T-cell (primary cell): Measurements from ENCODE around the gene EFTUD2. TPM values are rescaled to one million over a fixed set of nuclear protein-coding genes. Genes with fewer than 3 reads are reported as not detected.

Experiments
- ATAC-seq, 4 experiments: fragments of 200-7000 bp in 3 of 4; fragments of 150-1000 bp in 1 of 4; cut with Tn5 transposase; replicated peaks in 1 of 4; 1 replicate in 3 of 4; 2 replicates in 1 of 4; pipeline ENCODE4 v1.10.0; 2021; ENCODE audit warnings: moderate library complexity in 3 of 4, mild to moderate bottlenecking in 2 of 4, moderate number of reproducible peaks in 1 of 4
- CTCF ChIA-PET, 2 donors: fragments of 300-600 bp; sonication (Branson Sonifier 250); formaldehyde crosslinking; loops; one replicate each; lab custom pipeline; 2022; ENCODE audit warnings: antibody characterized with exemption in 2 of 2; lab: Charles Lee
- POLR2A ChIA-PET, 2 donors: fragments of 300-600 bp; sonication (Branson Sonifier 250); formaldehyde crosslinking; loops; one replicate each; lab custom pipeline; 2022; ENCODE audit warnings: antibody characterized with exemption in 2 of 2; lab: Charles Lee
- DNase-seq, 35 experiments: peaks; one replicate each; pipeline versions ENCODE4 v3.0.0 to v3.0.0-alpha.2; 2013 to 2023
- H3K27ac ChIP-seq: one replicate; pipeline ENCODE4 v1.5.1; 2013; ENCODE audit warnings: low read length
- H3K27me3 ChIP-seq, 2 experiments: replicated peaks in 1 of 2; 1 replicate in 1 of 2; 2 replicates in 1 of 2; pipeline versions ENCODE4 v1.6.1 to v1.7.0; 2013; ENCODE audit warnings: low read length in 1 of 2, mixed read lengths in 1 of 2; ENCODE audit not compliant: control insufficient read depth in 2 of 2, insufficient read depth in 2 of 2; ENCODE audit errors: extremely low read depth in 1 of 2
- H3K36me3 ChIP-seq, 2 donors: 1 replicate in 1 of 2; 2 replicates in 1 of 2; pipeline versions ENCODE4 v1.6.1 to v1.7.0; 2013; ENCODE audit warnings: low read length in 1 of 2; ENCODE audit not compliant: control insufficient read depth in 2 of 2, insufficient read depth in 1 of 2; ENCODE audit errors: extremely low read depth in 1 of 2
- H3K4me1 ChIP-seq, 2 experiments: 1 replicate in 1 of 2; 2 replicates in 1 of 2; pipeline versions ENCODE4 v1.6.1 to v1.7.0; 2013; ENCODE audit warnings: low read length in 2 of 2, mixed read lengths in 1 of 2; ENCODE audit not compliant: insufficient read depth in 2 of 2, control insufficient read depth in 1 of 2; ENCODE audit errors: extremely low read depth in 1 of 2
- H3K4me3 ChIP-seq, 2 donors: 1 replicate in 1 of 2; 2 replicates in 1 of 2; pipeline versions ENCODE4 v1.5.1 to v1.7.0; 2013; ENCODE audit warnings: mild to moderate bottlenecking in 2 of 2, low read length in 1 of 2, moderate library complexity in 1 of 2; ENCODE audit not compliant: control insufficient read depth in 1 of 2; ENCODE audit errors: extremely low read depth in 1 of 2
- H3K9me3 ChIP-seq: 2 replicates; pipeline ENCODE4 v1.7.0; 2013
- H3K27ac Mint-ChIP-seq, 2 donors: one replicate each; pipeline ENCODE4 v1.8.0; 2020 to 2021; ENCODE audit warnings: mild to moderate bottlenecking in 2 of 2, mixed read lengths in 2 of 2
- H3K27me3 Mint-ChIP-seq, 2 donors: one replicate each; pipeline ENCODE4 v1.8.0; 2021 to 2022; ENCODE audit warnings: mixed read lengths in 2 of 2
- H3K36me3 Mint-ChIP-seq: one replicate; pipeline ENCODE4 v1.8.0; 2021; ENCODE audit warnings: mixed read lengths
- H3K4me1 Mint-ChIP-seq, 3 donors: one replicate each; pipeline ENCODE4 v1.8.0; 2020 to 2022; ENCODE audit warnings: mixed read lengths in 3 of 3, mild to moderate bottlenecking in 1 of 3
- H3K4me3 Mint-ChIP-seq, 3 donors: one replicate each; pipeline ENCODE4 v1.8.0; 2020 to 2022; ENCODE audit warnings: mild to moderate bottlenecking in 3 of 3, mixed read lengths in 3 of 3, moderate library complexity in 3 of 3
- H3K9me3 Mint-ChIP-seq, 3 donors: one replicate each; pipeline ENCODE4 v1.8.0; 2020 to 2022; ENCODE audit warnings: mixed read lengths in 3 of 3
- WGBS: methylation state at CpG from one replicate; pipeline ENCODE4 v1.1.5; 2013; ENCODE audit warnings: missing lambda C conversion rate; ENCODE audit not compliant: insufficient coverage; 5-methylcytosine and 5-hydroxymethylcytosine counted together
- total RNA-seq, 35 experiments: library from RNA in 6 of 35; stranded (reverse) in 6 of 35; fragments of 120-200 nt in 1 of 35; gene quantifications; one replicate each; pipeline versions ENCODE4 v1.2.1 to v1.2.4 and lab custom pipeline; 2013 to 2026

Gene EFTUD2
- total RNA-seq, 5 donors from 2014 or later (not counting 1 experiment from before 2014, with no cell fraction given): 83.1 to 127 (median 96.0) TPM

DNA sequence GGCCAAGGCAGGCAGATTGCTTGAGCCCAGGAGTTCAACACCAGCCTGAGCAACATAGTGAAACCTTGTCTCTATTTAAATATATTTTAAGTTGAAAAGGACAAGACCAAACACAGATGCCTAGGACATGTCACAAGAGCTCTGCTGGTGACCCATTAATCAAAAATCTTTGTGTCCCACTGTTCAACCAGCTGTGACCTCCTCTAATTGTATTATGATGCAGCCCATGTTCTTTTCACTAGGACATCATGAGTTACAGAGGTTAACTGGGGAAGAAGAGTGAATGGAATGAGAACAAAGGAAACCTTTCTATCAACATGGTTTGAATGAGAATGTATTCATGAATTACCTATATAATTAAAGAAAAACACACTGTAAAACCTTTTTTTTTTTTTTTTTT lies 7.0 kb downstream of the EFTUD2 start:
- DNase-seq (no peak), ATAC-seq (no peak)
- POLR2A ChIA-PET: no interaction called here
- Mint-ChIP-seq H3K4me3 (no peak overlapping the region), H3K27ac (no peak overlapping the region), H3K9me3 (no peaks in the 10 kb centered on the region), H3K36me3 (peaks cover 20% of the 10 kb centered on the region), H3K4me1 (peaks cover 26 to 29% (median 28%) of the 10 kb centered on the region in 3 donors), H3K27me3 (no peaks in the 10 kb centered on the region)
- Histone ChIP-seq H3K9me3 (no peaks in the 10 kb centered on the region), H3K27ac (no peak overlapping the region), H3K4me3 (no peak overlapping the region), H3K27me3 (no peaks in the 10 kb centered on the region), H3K4me1 (peaks cover 16 to 20% of the 10 kb centered on the region in 2 experiments), H3K36me3 (peaks cover 0 to 38% of the 10 kb centered on the region in 2 donors)
- CTCF ChIA-PET: interaction anchor here in 1 of 2 donors (0.6 kb wide), 1 partner anchor 308 kb away, joined by 5 read pairs; no protein-coding TSS in a partner anchor

DNA sequence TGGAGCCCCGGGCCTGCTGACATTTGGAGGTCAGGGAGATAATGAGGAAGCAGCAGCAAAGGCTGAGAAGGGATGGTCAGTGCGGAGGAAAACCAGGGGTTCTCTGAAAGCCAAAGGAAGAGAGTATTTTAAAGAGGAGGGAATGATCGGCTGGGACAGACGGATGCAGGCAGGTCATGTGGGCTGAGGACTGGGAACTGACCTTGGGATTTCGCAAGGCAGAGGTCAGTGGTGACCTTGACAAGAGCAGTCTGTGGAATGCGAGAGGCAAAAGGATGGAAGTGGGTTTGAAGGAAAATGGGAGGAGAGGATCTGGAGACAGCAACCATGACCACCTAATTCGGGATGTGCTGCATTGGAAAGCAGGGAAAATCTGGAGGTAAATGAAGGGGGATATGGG lies 10.2 kb downstream of the EFTUD2 start:
- no peak overlapping the region for H3K4me3 ChIP-seq
- H3K27ac ChIP-seq: peak overlapping the region; percentile 25
- peaks cover 16 to 27% of the 10 kb centered on the region in 2 experiments for H3K4me1 ChIP-seq
- ChIA-PET CTCF (no interaction called here), POLR2A (no interaction called here)
- no peaks in the 10 kb centered on the region for H3K9me3 ChIP-seq
- ATAC-seq (no peak), DNase-seq (no peak)
- Mint-ChIP-seq H3K9me3 (no peaks in the 10 kb centered on the region), H3K27ac (no peak overlapping the region), H3K36me3 (peaks cover 13% of the 10 kb centered on the region), H3K4me1 (peaks cover 7 to 20% (median 19%) of the 10 kb centered on the region in 3 donors), H3K4me3 (no peak overlapping the region), H3K27me3 (no peaks in the 10 kb centered on the region)
- 91% methylated on average over 7 of the region's 7 CpGs for WGBS
- no peaks in the 10 kb centered on the region for H3K27me3 ChIP-seq
- H3K36me3 ChIP-seq: peaks cover 0 to 59% of the 10 kb centered on the region in 2 donors

DNA sequence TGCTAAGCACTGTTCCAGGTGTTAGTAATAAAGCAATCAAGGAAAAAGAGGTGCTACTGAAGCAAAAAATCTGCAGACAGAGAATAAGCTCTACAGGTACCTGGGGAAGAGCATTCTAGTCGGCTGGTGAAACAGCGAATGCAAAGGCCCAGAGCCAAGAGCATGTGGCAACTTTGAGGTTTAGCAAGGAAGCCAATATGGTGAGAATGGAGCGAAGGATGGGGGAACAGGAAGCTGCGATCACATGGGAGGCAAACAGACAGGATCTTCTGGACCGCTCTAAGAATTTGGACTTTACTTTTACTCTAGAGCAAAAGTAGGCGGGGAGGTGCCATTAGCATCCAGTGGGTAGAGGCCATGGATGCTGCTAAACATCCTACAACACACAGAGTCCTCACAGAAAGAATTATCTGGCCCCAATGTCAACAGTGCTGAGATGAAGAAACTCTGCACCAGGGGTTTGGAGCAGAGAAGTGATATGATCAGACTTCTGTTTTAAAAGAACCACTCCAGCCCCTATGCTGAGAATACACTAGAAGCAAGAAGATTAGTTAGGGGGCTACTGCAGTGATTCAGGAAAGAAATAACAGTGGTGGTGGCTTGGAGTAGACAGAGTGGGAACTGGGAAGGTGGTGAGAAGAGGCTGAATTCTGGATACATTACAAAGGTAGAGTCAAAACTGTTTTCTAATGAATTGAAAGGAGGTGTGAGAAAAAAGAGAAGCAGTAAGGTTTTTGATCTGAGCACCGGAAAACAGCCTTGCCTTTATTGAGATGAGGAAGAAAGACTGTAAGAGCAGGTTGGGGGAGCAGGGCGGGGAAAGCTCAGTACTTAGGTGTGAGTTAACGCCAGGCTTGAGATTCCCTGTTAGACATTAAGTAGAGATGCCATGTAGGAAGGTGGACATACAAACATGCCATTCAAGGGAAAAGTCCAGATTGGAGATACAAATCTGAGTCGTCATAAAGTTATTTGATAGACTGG lies 11.0 kb downstream of the EFTUD2 start:
- H3K36me3 ChIP-seq: peaks cover 1 to 60% of the 10 kb centered on the region in 2 donors
- H3K9me3 ChIP-seq: no peaks in the 10 kb centered on the region
- no peak overlapping the region for H3K27ac Mint-ChIP-seq
- no peaks in the 10 kb centered on the region for H3K9me3 Mint-ChIP-seq
- no peak overlapping the region for H3K4me3 Mint-ChIP-seq
- WGBS: 25% methylated on average over 6 of the region's 10 CpGs
- H3K4me1 ChIP-seq: peaks cover 16 to 27% of the 10 kb centered on the region in 2 experiments
- ChIA-PET POLR2A (interaction anchor here in 1 of 2 donors (0.6 kb wide), 1 partner anchor 429 kb away, joined by 7 read pairs; no protein-coding TSS in a partner anchor), CTCF (interaction anchor here in 1 of 2 donors (0.6 kb wide), 1 partner anchor 109 kb away, joined by 6 read pairs; no protein-coding TSS in a partner anchor)
- peak in 11 of 35 experiments; percentile 10 to 36 (median 18) for DNase-seq
- H3K4me1 Mint-ChIP-seq: peaks cover 7 to 18% (median 16%) of the 10 kb centered on the region in 3 donors
- no peaks in the 10 kb centered on the region for H3K27me3 ChIP-seq
- ATAC-seq: peak; percentile 73 to 90 (median 76)
- no peaks in the 10 kb centered on the region for H3K27me3 Mint-ChIP-seq
- peaks cover 16% of the 10 kb centered on the region for H3K36me3 Mint-ChIP-seq
- no peak overlapping the region for H3K4me3 ChIP-seq
- H3K27ac ChIP-seq: peak overlapping the region; percentile 25

DNA sequence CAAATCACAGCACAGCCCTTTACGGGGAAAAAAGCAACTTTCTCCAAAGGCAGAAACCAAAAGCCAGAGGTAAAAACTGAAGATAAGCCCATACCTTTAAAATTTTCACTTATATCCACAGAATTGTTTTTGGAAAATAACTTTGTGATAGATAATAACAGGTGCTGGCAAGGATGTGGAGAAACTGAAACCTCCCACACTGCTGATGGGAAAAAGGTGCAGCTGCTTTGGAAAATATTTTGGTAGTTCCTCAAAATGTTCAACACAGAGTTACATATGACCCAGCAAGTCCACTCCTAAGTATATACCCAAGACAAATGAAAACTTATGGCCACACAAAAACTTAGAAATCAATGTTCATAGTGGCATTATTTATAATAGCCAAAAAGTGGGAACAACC lies 12.2 kb downstream of the EFTUD2 start:
- CTCF ChIA-PET: no interaction called here
- Histone ChIP-seq H3K27ac (no peak overlapping the region), H3K9me3 (no peaks in the 10 kb centered on the region), H3K4me3 (no peak overlapping the region), H3K27me3 (no peaks in the 10 kb centered on the region), H3K36me3 (peaks cover 8 to 65% of the 10 kb centered on the region in 2 donors), H3K4me1 (peaks cover 16 to 27% of the 10 kb centered on the region in 2 experiments)
- Mint-ChIP-seq H3K27ac (peak overlapping the region in 1 of 2 donors; percentile 34), H3K9me3 (no peaks in the 10 kb centered on the region), H3K36me3 (peaks cover 26% of the 10 kb centered on the region), H3K4me1 (peaks cover 7 to 17% (median 16%) of the 10 kb centered on the region in 3 donors), H3K4me3 (no peak overlapping the region), H3K27me3 (no peaks in the 10 kb centered on the region)
- POLR2A ChIA-PET: no interaction called here
- no CpG with 5 or more reads among the region's 1 CpG for WGBS
- ATAC-seq: no peak
- no peak for DNase-seq

DNA sequence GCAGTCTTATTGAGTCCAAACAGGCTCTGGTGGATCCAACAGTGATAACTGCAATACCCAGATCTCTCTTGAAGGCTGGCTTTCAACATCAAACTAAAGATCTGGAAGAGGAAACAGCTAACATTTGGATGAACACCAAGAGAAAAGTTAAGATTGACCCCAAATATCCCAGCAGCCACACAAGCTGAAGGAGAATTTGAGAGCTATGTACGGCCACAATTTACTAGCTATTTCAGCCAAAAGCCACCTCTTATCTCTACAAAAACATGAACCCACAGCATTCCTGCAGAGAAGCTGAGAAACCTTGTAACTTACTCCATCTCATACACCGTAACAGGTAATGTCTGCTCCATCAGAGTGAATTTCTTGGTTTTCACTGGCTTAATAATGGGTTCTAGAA lies 14.3 kb downstream of the EFTUD2 start:
- peaks cover 9 to 74% of the 10 kb centered on the region in 2 donors for H3K36me3 ChIP-seq
- ChIA-PET POLR2A (no interaction called here), CTCF (interaction anchor here in 1 of 2 donors (0.6 kb wide), 1 partner anchor 323 kb away, joined by 3 read pairs; no protein-coding TSS in a partner anchor)
- H3K9me3 ChIP-seq: no peaks in the 10 kb centered on the region
- H3K4me3 ChIP-seq: no peak overlapping the region
- H3K4me1 ChIP-seq: peaks cover 16 to 27% of the 10 kb centered on the region in 2 experiments
- H3K27me3 ChIP-seq: no peaks in the 10 kb centered on the region
- Mint-ChIP-seq H3K27me3 (no peaks in the 10 kb centered on the region), H3K36me3 (peaks cover 31% of the 10 kb centered on the region), H3K4me3 (no peak overlapping the region), H3K27ac (no peak overlapping the region), H3K9me3 (no peaks in the 10 kb centered on the region), H3K4me1 (peaks cover 0 to 10% (median 5%) of the 10 kb centered on the region in 3 donors)
- 100% methylated on average over 1 of the region's 2 CpGs for WGBS
- no peak overlapping the region for H3K27ac ChIP-seq
- DNase-seq: no peak
- ATAC-seq: no peak

DNA sequence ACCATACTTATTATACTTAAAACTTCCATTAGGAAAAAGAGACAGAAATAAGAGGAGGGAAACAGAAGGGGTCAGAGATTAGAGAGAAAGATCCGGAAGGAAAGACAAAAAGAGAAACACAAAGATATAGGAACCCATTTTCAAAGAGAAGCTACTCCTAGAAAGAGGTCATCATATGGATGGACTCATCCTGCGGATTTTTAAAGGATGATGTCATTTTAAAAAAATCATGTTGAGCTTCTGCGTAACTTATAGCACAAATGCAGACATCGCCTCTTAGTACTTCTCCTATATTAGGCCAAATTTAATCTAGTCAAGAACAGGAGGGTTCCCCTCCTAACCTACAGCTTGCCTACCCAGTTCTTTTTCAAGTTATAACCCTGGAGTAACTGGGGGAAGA lies 18.1 kb downstream of the EFTUD2 start:
- WGBS: 100% methylated on average over 1 of the region's 4 CpGs
- H3K9me3 ChIP-seq: no peaks in the 10 kb centered on the region
- ChIA-PET CTCF (interaction anchor here (0.6 to 1.5 kb wide), 3 partner anchors 106 to 168 kb away, joined by 3 to 5 read pairs (median 3); no protein-coding TSS in a partner anchor), POLR2A (no interaction called here)
- H3K27ac ChIP-seq: no peak overlapping the region
- Mint-ChIP-seq H3K36me3 (peaks cover 46% of the 10 kb centered on the region), H3K27me3 (no peaks in the 10 kb centered on the region), H3K27ac (no peak overlapping the region), H3K4me1 (peaks cover 0 to 3% (median 0%) of the 10 kb centered on the region in 3 donors), H3K4me3 (no peak overlapping the region), H3K9me3 (no peaks in the 10 kb centered on the region)
- DNase-seq (no peak), ATAC-seq (no peak)
- no peak overlapping the region for H3K4me3 ChIP-seq
- H3K27me3 ChIP-seq: no peaks in the 10 kb centered on the region
- peaks cover 9 to 88% of the 10 kb centered on the region in 2 donors for H3K36me3 ChIP-seq
- H3K4me1 ChIP-seq: no peaks in the 10 kb centered on the region
